HL-60 (cell line): ENCODE results near the gene ARF5.

ENCODE experiments used
- DNase-seq, 2 experiments: peaks; one replicate each; pipeline ENCODE4 v3.0.0-alpha.2; 2010 to 2020; ENCODE audit warnings: low read depth in 1 of 2, low spot score in 1 of 2
- H3K27ac ChIP-seq: fragments of 250-450 bp; sonication (Bioruptor Pico); replicated peaks from 2 replicates; pipeline ENCODE4 v1.5.1; 2020; ENCODE audit warnings: mild to moderate bottlenecking, moderate library complexity
- H3K27me3 ChIP-seq: fragments of 250-450 bp; sonication (Bioruptor Pico); 2 replicates; pipeline ENCODE4 v1.5.1; 2021; ENCODE audit warnings: mild to moderate bottlenecking, moderate library complexity; ENCODE audit not compliant: insufficient read depth, poor library complexity, severe bottlenecking
- H3K4me3 ChIP-seq: replicated peaks from 2 replicates; pipeline ENCODE4 v1.5.1; 2011; ENCODE audit warnings: mild to moderate bottlenecking, control low read depth, low read length; ENCODE audit not compliant: insufficient read depth
- GABPA ChIP-seq: IDR thresholded peaks from 2 replicates; pipeline ENCODE4 v1.6.1; 2012; ENCODE audit warnings: low read depth
- POLR2AphosphoS5 ChIP-seq: IDR thresholded peaks from 2 replicates; pipeline ENCODE4 v1.6.1; 2012; ENCODE audit warnings: low read depth
- REST ChIP-seq: IDR thresholded peaks from 2 replicates; pipeline ENCODE4 v1.6.1; 2012; ENCODE audit warnings: low read depth; ENCODE audit not compliant: insufficient replicate concordance
- SPI1 ChIP-seq: IDR thresholded peaks from 2 replicates; pipeline ENCODE4 v1.6.1; 2012; ENCODE audit warnings: low read depth, mild to moderate bottlenecking, borderline replicate concordance
- TF ChIP-seq, protein P1 (sequence below): IDR thresholded peaks from one replicate; pipeline ENCODE4 v1.5.1; 2011; ENCODE audit warnings: low read length, control low read depth, inconsistent platforms; ENCODE audit not compliant: insufficient read depth

Gene ARF5

GRCh38 chr7:127586346-127586745, 1.9 kb upstream of the ARF5 start:
- no peak overlapping the region for H3K4me3 ChIP-seq
- no peaks in the 10 kb centered on the region for H3K27me3 ChIP-seq
- H3K27ac ChIP-seq, result no peak overlapping the region
- TF ChIP-seq, protein P1, sequence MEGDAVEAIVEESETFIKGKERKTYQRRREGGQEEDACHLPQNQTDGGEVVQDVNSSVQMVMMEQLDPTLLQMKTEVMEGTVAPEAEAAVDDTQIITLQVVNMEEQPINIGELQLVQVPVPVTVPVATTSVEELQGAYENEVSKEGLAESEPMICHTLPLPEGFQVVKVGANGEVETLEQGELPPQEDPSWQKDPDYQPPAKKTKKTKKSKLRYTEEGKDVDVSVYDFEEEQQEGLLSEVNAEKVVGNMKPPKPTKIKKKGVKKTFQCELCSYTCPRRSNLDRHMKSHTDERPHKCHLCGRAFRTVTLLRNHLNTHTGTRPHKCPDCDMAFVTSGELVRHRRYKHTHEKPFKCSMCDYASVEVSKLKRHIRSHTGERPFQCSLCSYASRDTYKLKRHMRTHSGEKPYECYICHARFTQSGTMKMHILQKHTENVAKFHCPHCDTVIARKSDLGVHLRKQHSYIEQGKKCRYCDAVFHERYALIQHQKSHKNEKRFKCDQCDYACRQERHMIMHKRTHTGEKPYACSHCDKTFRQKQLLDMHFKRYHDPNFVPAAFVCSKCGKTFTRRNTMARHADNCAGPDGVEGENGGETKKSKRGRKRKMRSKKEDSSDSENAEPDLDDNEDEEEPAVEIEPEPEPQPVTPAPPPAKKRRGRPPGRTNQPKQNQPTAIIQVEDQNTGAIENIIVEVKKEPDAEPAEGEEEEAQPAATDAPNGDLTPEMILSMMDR, result no peak
- no peak for TF ChIP-seq REST
- no peak for TF ChIP-seq GABPA
- no peak for TF ChIP-seq POLR2AphosphoS5
- no peak for DNase-seq

DNA sequence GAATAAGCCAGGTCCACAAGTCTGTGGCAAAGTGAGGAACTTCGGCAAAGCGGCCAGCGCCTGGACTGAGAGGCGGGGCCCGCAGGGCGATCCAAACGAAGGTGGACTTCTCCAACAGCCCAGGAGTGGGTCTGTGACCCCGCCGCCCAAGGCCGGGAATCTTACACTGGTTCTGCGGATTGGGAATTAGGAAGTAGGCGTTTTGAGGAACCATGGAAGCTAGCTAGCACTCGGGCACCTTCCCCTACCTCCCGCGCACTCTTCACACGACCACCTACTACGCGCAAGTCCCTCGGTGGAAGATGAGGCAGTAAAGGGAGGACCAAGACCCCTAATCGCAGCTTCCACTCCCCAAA, 570 bp upstream of the ARF5 start:
- no peak for DNase-seq
- TF ChIP-seq REST (no peak), SPI1 (no peak), GABPA (no peak), POLR2AphosphoS5 (no peak)
- TF ChIP-seq, protein P1, result no peak

GRCh38 chr7:127588697-127589482, 679 bp downstream of the ARF5 start:
- peak in 1 of 2 experiments; percentile 29 for DNase-seq
- Histone ChIP-seq H3K27me3 (no peaks in the 10 kb centered on the region), H3K27ac (peak overlapping the region; percentile 55), H3K4me3 (peak overlapping the region; percentile 87)
- no peak for TF ChIP-seq REST
- TF ChIP-seq SPI1, result no peak
- no peak for TF ChIP-seq GABPA
- no peak for TF ChIP-seq POLR2AphosphoS5
- TF ChIP-seq, protein P1, result no peak

More for the DNA sequence above, 570 bp upstream of the ARF5 start:
- Histone ChIP-seq H3K4me3 (peak overlapping the region; percentile 87), H3K27me3 (no peaks in the 10 kb centered on the region), H3K27ac (peak overlapping the region; percentile 52)
